Tibial artery (tissue), 4 donors: ENCODE results near the gene AMY1A.
"Not testable (repeated sequence)": the region's sequence is repeated elsewhere in the genome, so short reads cannot be mapped to it uniquely, and the experiment has no call there.

Experiments used
- DNase-seq, 2 donors: peaks; one replicate each; pipeline ENCODE4 v3.0.0-alpha.2; 2019
- H3K27ac ChIP-seq, 2 donors: fragments of 200-600 bp; sonication (generic) in 1 of 2; 1 replicate in 1 of 2; 2 replicates in 1 of 2; pipeline ENCODE4 v1.5.1; 2018 to 2019; ENCODE audit warnings: mild to moderate bottlenecking in 1 of 2
- H3K27me3 ChIP-seq, 2 donors: fragments of 200-600 bp; sonication (generic) in 1 of 2; one replicate each; pipeline versions ENCODE4 v1.5.1 to v1.6.0; 2016 to 2019
- H3K36me3 ChIP-seq, 3 donors: fragments of 200-600 bp; sonication (generic) in 2 of 3; one replicate each; pipeline ENCODE4 v1.5.1; 2016 to 2019; ENCODE audit warnings: mild to moderate bottlenecking in 2 of 3
- H3K4me1 ChIP-seq, 4 donors: fragments of 200-600 bp; sonication (generic) in 2 of 4; 1 replicate in 3 of 4; 2 replicates in 1 of 4; pipeline ENCODE4 v1.5.1; 2016 to 2019
- H3K4me3 ChIP-seq, 2 donors: fragments of 200-600 bp; sonication (generic) in 1 of 2; 1 replicate in 1 of 2; 2 replicates in 1 of 2; pipeline ENCODE4 v1.5.1; 2018 to 2019; ENCODE audit warnings: mild to moderate bottlenecking in 2 of 2
- H3K9me3 ChIP-seq, 3 donors: fragments of 200-600 bp; sonication (generic) in 1 of 3; one replicate each; pipeline ENCODE4 v1.5.1; 2016 to 2019
- intact Hi-C: fragments of 100-400 bp; cut with DNase I; formaldehyde crosslinking; loops from one replicate; pipeline ENCODE4 v1.15.0; 2023; ENCODE audit warnings: low total_unique reads
- TF ChIP-seq, protein P1 (sequence below), 2 experiments: fragments of 200-600 bp in 1 of 2; fragments of 450-650 bp in 1 of 2; IDR thresholded peaks; one replicate each; pipeline ENCODE4 v1.5.1; 2017 to 2019; ENCODE audit warnings: antibody characterized with exemption in 2 of 2, mild to moderate bottlenecking in 1 of 2, moderate library complexity in 1 of 2

The AMY1A gene

DNA sequence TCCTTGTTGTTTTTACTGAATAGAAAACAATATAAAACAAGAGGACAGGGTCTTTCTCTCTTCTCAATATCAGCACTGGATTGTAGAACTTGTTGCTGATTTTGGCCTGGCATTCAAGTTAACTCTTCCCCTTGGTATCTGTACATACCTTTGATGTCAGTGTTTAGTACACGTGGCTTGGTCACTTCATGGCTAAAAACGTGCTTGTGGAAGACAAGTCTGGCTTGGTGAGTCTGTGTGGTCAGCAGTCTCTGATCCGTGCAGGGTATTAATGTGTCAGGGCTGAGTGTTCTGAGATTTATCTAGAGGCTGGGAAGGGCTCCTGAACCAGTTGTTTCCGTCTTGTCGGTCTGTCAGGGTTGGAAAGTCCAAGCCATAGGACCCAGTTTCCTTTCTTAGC, at the start of gene AMY1A:
Gene AMY1A, plus strand, starts transcription at position 301 of the 400 bp plus-strand sequence. CDS start 571 bp downstream, outside the sequence.
- intact Hi-C loops, H3K4me3 ChIP-seq, H3K27me3 ChIP-seq, H3K27ac ChIP-seq, H3K4me1 ChIP-seq, H3K36me3 ChIP-seq, H3K9me3 ChIP-seq, DNase-seq: not testable (repeated sequence)

DNA sequence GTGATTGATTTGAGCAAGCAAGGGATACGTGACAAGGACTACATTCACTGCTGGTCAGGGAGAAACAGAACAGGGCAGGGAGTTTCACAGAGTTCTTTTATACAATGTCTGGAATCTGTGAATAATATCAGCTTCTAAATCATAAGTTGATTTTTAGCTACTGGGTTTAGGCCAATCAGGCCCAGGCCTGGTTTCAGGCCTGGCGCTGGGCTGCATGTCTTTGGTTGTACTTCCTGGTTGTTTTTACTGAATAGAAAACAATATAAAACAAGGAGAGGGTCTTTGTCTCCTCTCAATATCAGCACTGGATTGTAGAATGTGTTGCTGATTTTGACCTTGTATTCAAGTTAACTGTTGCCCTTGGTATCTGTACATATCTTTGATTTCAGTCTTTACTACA, 39.2 kb upstream of the AMY1A start:
- intact Hi-C loops, result no loop called here
- DNase-seq, result no peak
- Histone ChIP-seq H3K4me1 (no peaks in the 10 kb centered on the region), H3K27me3 (no peaks in the 10 kb centered on the region), H3K4me3 (no peak overlapping the region), H3K9me3 (no peaks in the 10 kb centered on the region), H3K36me3 (no peaks in the 10 kb centered on the region), H3K27ac (no peak overlapping the region)
- TF ChIP-seq, protein P1, sequence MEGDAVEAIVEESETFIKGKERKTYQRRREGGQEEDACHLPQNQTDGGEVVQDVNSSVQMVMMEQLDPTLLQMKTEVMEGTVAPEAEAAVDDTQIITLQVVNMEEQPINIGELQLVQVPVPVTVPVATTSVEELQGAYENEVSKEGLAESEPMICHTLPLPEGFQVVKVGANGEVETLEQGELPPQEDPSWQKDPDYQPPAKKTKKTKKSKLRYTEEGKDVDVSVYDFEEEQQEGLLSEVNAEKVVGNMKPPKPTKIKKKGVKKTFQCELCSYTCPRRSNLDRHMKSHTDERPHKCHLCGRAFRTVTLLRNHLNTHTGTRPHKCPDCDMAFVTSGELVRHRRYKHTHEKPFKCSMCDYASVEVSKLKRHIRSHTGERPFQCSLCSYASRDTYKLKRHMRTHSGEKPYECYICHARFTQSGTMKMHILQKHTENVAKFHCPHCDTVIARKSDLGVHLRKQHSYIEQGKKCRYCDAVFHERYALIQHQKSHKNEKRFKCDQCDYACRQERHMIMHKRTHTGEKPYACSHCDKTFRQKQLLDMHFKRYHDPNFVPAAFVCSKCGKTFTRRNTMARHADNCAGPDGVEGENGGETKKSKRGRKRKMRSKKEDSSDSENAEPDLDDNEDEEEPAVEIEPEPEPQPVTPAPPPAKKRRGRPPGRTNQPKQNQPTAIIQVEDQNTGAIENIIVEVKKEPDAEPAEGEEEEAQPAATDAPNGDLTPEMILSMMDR (IDR thresholded peaks at IDR 0.05), result no peak

DNA sequence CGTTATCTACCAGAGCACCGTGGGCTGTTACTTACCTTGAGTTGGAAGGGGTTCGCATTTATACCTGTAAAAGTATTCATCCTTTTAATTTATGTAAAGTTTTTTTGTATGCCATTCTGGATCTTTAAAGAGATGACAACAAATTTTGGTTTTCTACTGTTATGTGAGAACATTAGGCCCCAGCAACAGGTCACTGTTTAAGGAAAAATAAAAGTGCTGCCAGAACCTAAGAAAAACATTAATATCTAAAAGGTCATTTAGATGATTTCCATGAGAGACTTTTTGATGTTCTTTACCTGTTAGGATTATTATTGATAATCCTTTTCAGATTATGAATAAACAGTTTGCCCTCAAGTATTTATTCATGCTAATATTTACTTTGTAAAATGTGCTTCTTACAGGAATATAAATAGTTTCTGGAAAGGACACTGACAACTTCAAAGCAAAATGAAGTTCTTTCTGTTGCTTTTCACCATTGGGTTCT, 38.5 kb upstream of the AMY1A start, which contains the start of gene AMY2A:
Gene AMY2A, plus strand, starts transcription at position 434 of the 484 bp plus-strand sequence. Its CDS starts 14 bp downstream, at position 448.
- H3K27ac ChIP-seq, H3K4me1 ChIP-seq, H3K36me3 ChIP-seq, intact Hi-C loops, H3K27me3 ChIP-seq, H3K4me3 ChIP-seq, DNase-seq, H3K9me3 ChIP-seq: not testable (repeated sequence)

DNA sequence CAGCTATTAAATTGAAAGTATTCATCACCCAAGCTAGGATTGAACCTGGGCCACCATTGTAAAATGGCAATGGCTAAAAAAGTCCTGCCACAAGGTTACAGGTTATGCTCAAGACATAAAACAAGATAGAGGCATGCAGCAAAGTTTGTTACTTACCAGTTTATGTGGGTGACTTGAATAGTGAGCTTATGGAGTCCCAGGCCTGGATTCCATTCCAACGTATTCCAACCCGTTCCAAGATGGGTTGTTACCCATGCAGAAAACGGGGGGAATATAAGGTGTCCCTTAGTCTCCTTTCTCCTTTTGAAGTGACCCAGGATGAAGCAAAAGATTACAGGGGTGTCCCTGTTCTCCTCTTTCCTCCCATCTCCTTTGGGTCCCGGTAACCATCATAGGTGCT, 28.1 kb upstream of the AMY1A start:
- intact Hi-C loops, H3K27ac ChIP-seq, H3K4me1 ChIP-seq, DNase-seq, H3K36me3 ChIP-seq, H3K9me3 ChIP-seq, H3K4me3 ChIP-seq, H3K27me3 ChIP-seq: not testable (repeated sequence)

DNA sequence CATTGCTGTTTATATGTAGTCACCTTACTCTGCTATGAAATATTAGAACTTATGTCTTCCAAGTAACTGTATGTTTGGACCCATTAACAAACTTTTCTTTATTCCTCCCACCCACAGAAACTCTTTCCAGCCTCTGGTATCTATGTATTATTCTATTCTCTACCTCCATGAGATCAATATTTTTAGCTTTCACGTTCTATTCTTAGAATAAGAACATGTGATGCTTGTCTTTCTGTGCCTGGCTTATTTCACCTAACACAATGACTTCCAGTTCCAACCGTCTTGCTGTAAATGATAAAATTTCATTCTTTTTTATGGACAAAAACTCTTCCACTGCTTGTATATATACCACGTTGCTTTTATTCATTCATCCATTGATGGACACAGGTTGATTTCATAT, 14.4 kb upstream of the AMY1A start:
- H3K4me3 ChIP-seq, H3K9me3 ChIP-seq, intact Hi-C loops, DNase-seq, H3K36me3 ChIP-seq, H3K4me1 ChIP-seq, H3K27me3 ChIP-seq, H3K27ac ChIP-seq: not testable (repeated sequence)

DNA sequence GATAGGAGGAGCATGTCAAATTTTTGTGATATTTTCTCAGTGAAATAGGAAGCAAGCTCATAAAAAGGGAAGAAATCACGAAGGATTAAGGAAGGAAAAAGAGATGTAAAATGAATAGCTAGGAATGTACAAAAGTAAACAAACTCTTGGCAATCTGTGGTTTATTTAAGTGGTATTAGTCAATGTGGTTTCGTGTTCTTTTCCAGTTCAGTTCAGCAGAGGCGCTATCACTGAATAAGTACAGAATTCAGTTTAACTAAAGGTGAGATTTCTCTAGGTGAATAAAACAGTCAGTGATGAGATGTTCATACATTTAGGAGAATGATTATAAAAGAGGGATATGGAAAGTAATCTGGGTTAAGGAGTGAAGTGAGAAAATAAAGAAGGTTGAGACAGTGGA, 11.7 kb upstream of the AMY1A start:
- H3K4me1 ChIP-seq, DNase-seq, H3K27me3 ChIP-seq, H3K9me3 ChIP-seq, H3K27ac ChIP-seq, H3K36me3 ChIP-seq, H3K4me3 ChIP-seq, intact Hi-C loops: not testable (repeated sequence)

DNA sequence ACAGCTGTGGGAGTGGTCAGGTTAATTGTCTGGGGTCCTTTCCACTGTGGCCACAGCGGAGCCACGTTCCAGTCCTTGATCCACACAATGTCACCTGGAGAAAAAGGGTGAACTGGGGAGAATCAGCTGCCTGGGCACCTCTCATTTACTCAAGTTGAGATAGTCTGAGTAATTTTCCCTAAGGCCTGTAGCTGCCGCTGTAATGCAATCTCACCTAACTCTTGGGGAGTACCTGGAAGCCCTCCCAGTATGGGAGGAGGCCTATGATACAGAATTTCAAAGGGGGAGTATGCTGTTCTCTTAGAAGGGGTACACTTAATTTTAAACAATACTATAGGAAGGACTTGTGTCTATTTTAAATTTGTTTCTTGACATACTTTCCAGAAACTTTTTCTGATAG, 5.3 kb upstream of the AMY1A start:
- DNase-seq, H3K27ac ChIP-seq, H3K36me3 ChIP-seq, H3K4me3 ChIP-seq, H3K27me3 ChIP-seq, intact Hi-C loops, H3K4me1 ChIP-seq, H3K9me3 ChIP-seq: not testable (repeated sequence)

DNA sequence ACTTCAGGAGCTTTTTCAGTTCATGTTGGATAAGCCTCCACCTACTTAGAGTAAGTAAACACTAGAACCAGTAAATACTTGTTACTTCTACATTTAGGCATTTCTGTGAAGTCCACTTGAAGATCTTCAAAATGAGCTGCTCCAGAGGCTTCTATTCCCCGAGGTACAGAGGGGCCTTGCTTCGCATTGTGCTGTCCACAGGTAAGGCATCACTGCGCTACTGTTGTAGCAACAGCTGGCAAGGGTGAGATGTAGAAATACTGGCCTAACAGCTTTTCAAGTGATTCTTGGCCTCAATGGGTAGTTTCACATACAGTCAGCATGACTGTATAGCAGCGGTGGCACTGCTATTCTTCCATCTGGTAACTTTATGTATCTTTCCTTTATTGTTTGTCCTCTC, 4.7 kb upstream of the AMY1A start:
- H3K9me3 ChIP-seq, H3K4me1 ChIP-seq, DNase-seq, H3K36me3 ChIP-seq, intact Hi-C loops, H3K4me3 ChIP-seq, H3K27me3 ChIP-seq, H3K27ac ChIP-seq: not testable (repeated sequence)

DNA sequence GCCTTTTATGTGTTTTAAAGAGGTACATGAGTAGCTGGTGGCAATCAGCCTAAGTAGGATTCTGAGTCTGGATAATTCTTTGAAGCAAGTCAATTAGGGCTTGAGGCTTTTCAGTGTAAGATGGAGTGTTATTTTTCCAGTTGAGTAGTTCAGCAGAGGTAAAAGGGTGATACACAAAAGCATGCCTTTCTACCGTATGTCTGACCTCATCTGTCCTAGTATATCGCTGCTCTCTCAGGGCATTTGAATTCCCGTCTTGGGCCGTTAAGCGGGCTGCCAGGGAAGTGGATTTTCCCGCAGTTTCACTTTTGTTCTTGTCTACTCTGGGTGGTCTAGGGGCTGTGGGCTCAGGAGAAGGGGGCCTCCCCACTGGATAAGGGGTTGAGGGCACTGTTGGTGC, 1.4 kb upstream of the AMY1A start:
- H3K4me3 ChIP-seq, H3K27ac ChIP-seq, DNase-seq, H3K27me3 ChIP-seq, H3K9me3 ChIP-seq, H3K4me1 ChIP-seq, intact Hi-C loops, H3K36me3 ChIP-seq: not testable (repeated sequence)

DNA sequence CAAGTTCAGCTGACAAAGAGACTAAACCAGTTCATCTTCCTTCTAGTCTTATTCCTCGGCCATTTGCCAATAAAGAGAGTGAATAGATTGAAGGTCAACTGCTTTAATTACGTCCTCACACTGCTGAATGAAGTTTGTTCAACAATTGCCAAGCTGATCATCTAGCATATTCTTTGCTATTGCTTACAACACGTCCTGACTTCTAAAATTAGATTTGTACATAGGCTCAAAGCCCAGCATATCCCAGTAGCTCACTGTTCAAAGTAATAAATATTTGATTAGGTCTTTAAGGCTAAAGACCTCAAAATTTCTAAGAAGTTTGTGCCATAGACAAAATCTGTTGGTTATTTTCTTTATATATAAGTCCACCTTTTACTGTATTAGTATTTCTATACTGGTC, 20.8 kb downstream of the AMY1A start:
- H3K27ac ChIP-seq, intact Hi-C loops, H3K4me1 ChIP-seq, H3K36me3 ChIP-seq, DNase-seq, H3K9me3 ChIP-seq, H3K4me3 ChIP-seq, H3K27me3 ChIP-seq: not testable (repeated sequence)

DNA sequence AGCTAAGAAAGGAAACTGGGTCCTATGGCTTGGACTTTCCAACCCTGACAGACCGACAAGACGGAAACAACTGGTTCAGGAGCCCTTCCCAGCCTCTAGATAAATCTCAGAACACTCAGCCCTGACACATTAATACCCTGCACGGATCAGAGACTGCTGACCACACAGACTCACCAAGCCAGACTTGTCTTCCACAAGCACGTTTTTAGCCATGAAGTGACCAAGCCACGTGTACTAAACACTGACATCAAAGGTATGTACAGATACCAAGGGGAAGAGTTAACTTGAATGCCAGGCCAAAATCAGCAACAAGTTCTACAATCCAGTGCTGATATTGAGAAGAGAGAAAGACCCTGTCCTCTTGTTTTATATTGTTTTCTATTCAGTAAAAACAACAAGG, 40.5 kb downstream of the AMY1A start, which contains the start of gene AMY1B:
Gene AMY1B, minus strand, starts transcription at position 101 of the 400 bp plus-strand sequence. CDS start 571 bp downstream, outside the sequence.
- DNase-seq, H3K4me1 ChIP-seq, H3K27ac ChIP-seq, H3K27me3 ChIP-seq, H3K36me3 ChIP-seq, intact Hi-C loops, H3K4me3 ChIP-seq, H3K9me3 ChIP-seq: not testable (repeated sequence)

DNA sequence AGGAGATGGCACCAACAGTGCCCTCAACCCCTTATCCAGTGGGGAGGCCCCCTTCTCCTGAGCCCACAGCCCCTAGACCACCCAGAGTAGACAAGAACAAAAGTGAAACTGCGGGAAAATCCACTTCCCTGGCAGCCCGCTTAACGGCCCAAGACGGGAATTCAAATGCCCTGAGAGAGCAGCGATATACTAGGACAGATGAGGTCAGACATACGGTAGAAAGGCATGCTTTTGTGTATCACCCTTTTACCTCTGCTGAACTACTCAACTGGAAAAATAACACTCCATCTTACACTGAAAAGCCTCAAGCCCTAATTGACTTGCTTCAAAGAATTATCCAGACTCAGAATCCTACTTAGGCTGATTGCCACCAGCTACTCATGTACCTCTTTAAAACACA, 41.9 kb downstream of the AMY1A start:
- DNase-seq, H3K27ac ChIP-seq, H3K4me3 ChIP-seq, H3K36me3 ChIP-seq, intact Hi-C loops, H3K27me3 ChIP-seq, H3K9me3 ChIP-seq, H3K4me1 ChIP-seq: not testable (repeated sequence)

DNA sequence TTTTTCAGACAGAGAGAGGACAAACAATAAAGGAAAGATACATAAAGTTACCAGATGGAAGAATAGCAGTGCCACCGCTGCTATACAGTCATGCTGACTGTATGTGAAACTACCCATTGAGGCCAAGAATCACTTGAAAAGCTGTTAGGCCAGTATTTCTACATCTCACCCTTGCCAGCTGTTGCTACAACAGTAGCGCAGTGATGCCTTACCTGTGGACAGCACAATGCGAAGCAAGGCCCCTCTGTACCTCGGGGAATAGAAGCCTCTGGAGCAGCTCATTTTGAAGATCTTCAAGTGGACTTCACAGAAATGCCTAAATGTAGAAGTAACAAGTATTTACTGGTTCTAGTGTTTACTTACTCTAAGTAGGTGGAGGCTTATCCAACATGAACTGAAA, 45.1 kb downstream of the AMY1A start:
- H3K4me3 ChIP-seq, DNase-seq, H3K36me3 ChIP-seq, intact Hi-C loops, H3K4me1 ChIP-seq, H3K27me3 ChIP-seq, H3K9me3 ChIP-seq, H3K27ac ChIP-seq: not testable (repeated sequence)

DNA sequence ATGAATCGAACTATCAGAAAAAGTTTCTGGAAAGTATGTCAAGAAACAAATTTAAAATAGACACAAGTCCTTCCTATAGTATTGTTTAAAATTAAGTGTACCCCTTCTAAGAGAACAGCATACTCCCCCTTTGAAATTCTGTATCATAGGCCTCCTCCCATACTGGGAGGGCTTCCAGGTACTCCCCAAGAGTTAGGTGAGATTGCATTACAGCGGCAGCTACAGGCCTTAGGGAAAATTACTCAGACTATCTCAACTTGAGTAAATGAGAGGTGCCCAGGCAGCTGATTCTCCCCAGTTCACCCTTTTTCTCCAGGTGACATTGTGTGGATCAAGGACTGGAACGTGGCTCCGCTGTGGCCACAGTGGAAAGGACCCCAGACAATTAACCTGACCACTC, 45.7 kb downstream of the AMY1A start:
- H3K4me3 ChIP-seq, H3K36me3 ChIP-seq, DNase-seq, H3K27me3 ChIP-seq, H3K27ac ChIP-seq, H3K9me3 ChIP-seq, H3K4me1 ChIP-seq, intact Hi-C loops: not testable (repeated sequence)
